HEK293 (cell line): ENCODE measurements around the gene GREM1.

Source experiments
- CTCF ChIA-PET: fragments of 350-600 bp; formaldehyde crosslinking; extraction: SDS; loops from one replicate; lab custom pipeline; 2021; ENCODE audit warnings: antibody characterized with exemption; lab: Yijun Ruan, JAX
- POLR2A ChIA-PET: fragments of 300-600 bp; formaldehyde crosslinking; extraction: SDS; loops from one replicate; lab custom pipeline; 2020; ENCODE audit warnings: antibody characterized with exemption, inconsistent platforms; lab: Yijun Ruan, JAX
- H3K27ac ChIP-seq: fragments of 200-500 bp; sonication (Bioruptor generic); 2 replicates; pipeline ENCODE4 v1.5.1; 2014; ENCODE audit warnings: low read depth, low read length, control low read depth, inconsistent platforms; ENCODE audit errors: extremely low read depth
- H3K36me3 ChIP-seq, 2 experiments: fragments of 200-500 bp in 1 of 2; sonication (Bioruptor generic) in 1 of 2; 1 replicate in 1 of 2; 2 replicates in 1 of 2; pipeline ENCODE4 v1.5.1; 2014 to 2017; ENCODE audit warnings: inconsistent platforms in 2 of 2, low read length in 2 of 2; ENCODE audit not compliant: control insufficient read depth in 2 of 2, insufficient read depth in 1 of 2
- H3K4me1 ChIP-seq: fragments of 200-500 bp; sonication (Bioruptor generic); 2 replicates; pipeline ENCODE4 v1.5.1; 2014; ENCODE audit warnings: mild to moderate bottlenecking, low read length, inconsistent platforms; ENCODE audit not compliant: control insufficient read depth, insufficient read depth
- H3K4me3 ChIP-seq: 2 replicates; pipeline ENCODE4 v1.5.1; 2011; ENCODE audit warnings: low read depth, mild to moderate bottlenecking, control low read depth, low read length, moderate library complexity
- H3K9me3 ChIP-seq: fragments of 200-500 bp; sonication (Bioruptor generic); 2 replicates; pipeline ENCODE4 v1.5.1; 2014; ENCODE audit warnings: low read depth, low read length, inconsistent platforms; ENCODE audit not compliant: control insufficient read depth, insufficient read depth
- BCL11B ChIP-seq: fragments of 450-650 bp; formaldehyde crosslinking; IDR thresholded peaks from 2 replicates; pipeline ENCODE4 v1.5.1; 2016; ENCODE audit warnings: low read depth, missing biosample characterization, missing genetic modification characterization
- KLF10 ChIP-seq: fragments of 450-650 bp; IDR thresholded peaks from 2 replicates; pipeline ENCODE4 v1.5.1; 2018; ENCODE audit warnings: missing biosample characterization, mild to moderate bottlenecking, missing genetic modification characterization
- KLF16 ChIP-seq: fragments of 450-650 bp; formaldehyde crosslinking; IDR thresholded peaks from 2 replicates; pipeline ENCODE4 v1.5.1; 2017; ENCODE audit warnings: missing biosample characterization, missing genetic modification characterization
- KLF8 ChIP-seq: fragments of 450-650 bp; formaldehyde crosslinking; IDR thresholded peaks from 2 replicates; pipeline ENCODE4 v1.5.1; 2016; ENCODE audit warnings: missing biosample characterization, missing genetic modification characterization
- OSR2 ChIP-seq: fragments of 450-650 bp; formaldehyde crosslinking; IDR thresholded peaks from 2 replicates; pipeline ENCODE4 v1.5.1; 2016; ENCODE audit warnings: missing biosample characterization, missing genetic modification characterization
- PRDM10 ChIP-seq: fragments of 450-650 bp; formaldehyde crosslinking; IDR thresholded peaks from 2 replicates; pipeline ENCODE4 v1.5.1; 2016; ENCODE audit warnings: missing biosample characterization, missing genetic modification characterization
- PRDM6 ChIP-seq: fragments of 450-650 bp; formaldehyde crosslinking; IDR thresholded peaks from 2 replicates; pipeline ENCODE4 v1.5.1; 2017; ENCODE audit warnings: missing biosample characterization, missing genetic modification characterization
- SCRT2 ChIP-seq: fragments of 450-650 bp; formaldehyde crosslinking; IDR thresholded peaks from 2 replicates; pipeline ENCODE4 v1.5.1; 2016; ENCODE audit warnings: missing biosample characterization, missing genetic modification characterization
- SP7 ChIP-seq: fragments of 450-650 bp; formaldehyde crosslinking; IDR thresholded peaks from 2 replicates; pipeline ENCODE4 v1.5.1; 2016; ENCODE audit warnings: missing biosample characterization, missing genetic modification characterization
- TRIM28 ChIP-seq: IDR thresholded peaks from 2 replicates; pipeline ENCODE4 v1.6.1; 2011; ENCODE audit warnings: low read length, control low read depth, borderline replicate concordance
- WT1 ChIP-seq: fragments of 450-650 bp; formaldehyde crosslinking; IDR thresholded peaks from 2 replicates; pipeline ENCODE4 v1.5.1; 2016; ENCODE audit warnings: missing biosample characterization, missing genetic modification characterization
- ZBTB1 ChIP-seq: fragments of 450-650 bp; formaldehyde crosslinking; IDR thresholded peaks from 2 replicates; pipeline ENCODE4 v1.5.1; 2016; ENCODE audit warnings: missing biosample characterization, missing genetic modification characterization
- ZBTB21 ChIP-seq: fragments of 450-650 bp; formaldehyde crosslinking; IDR thresholded peaks from 2 replicates; pipeline ENCODE4 v1.5.1; 2017; ENCODE audit warnings: missing biosample characterization, missing genetic modification characterization
- ZBTB44 ChIP-seq: fragments of 450-650 bp; IDR thresholded peaks from 2 replicates; pipeline ENCODE4 v1.5.1; 2018; ENCODE audit warnings: missing biosample characterization, mild to moderate bottlenecking, missing genetic modification characterization
- ZIC2 ChIP-seq: fragments of 450-650 bp; formaldehyde crosslinking; IDR thresholded peaks from 2 replicates; pipeline ENCODE4 v1.5.1; 2016; ENCODE audit warnings: missing biosample characterization, missing genetic modification characterization
- ZNF121 ChIP-seq: fragments of 450-650 bp; formaldehyde crosslinking; IDR thresholded peaks from 2 replicates; pipeline ENCODE4 v1.5.1; 2016; ENCODE audit warnings: missing biosample characterization, missing genetic modification characterization
- ZNF366 ChIP-seq: fragments of 450-650 bp; formaldehyde crosslinking; conservative IDR thresholded peaks from 2 replicates; pipeline ENCODE4 v1.5.1; 2016; ENCODE audit warnings: missing biosample characterization, missing genetic modification characterization
- ZNF37A ChIP-seq: fragments of 450-650 bp; IDR thresholded peaks from 2 replicates; pipeline ENCODE4 v1.5.1; 2018; ENCODE audit warnings: missing biosample characterization, missing genetic modification characterization
- ZNF398 ChIP-seq: fragments of 450-650 bp; formaldehyde crosslinking; IDR thresholded peaks from 2 replicates; pipeline ENCODE4 v1.5.1; 2017; ENCODE audit warnings: missing biosample characterization, missing genetic modification characterization
- ZNF404 ChIP-seq: fragments of 450-650 bp; formaldehyde crosslinking; IDR thresholded peaks from 2 replicates; pipeline ENCODE4 v1.5.1; 2017; ENCODE audit warnings: missing biosample characterization, missing genetic modification characterization
- ZNF423 ChIP-seq: fragments of 450-650 bp; formaldehyde crosslinking; IDR thresholded peaks from 2 replicates; pipeline ENCODE4 v1.5.1; 2016; ENCODE audit warnings: missing biosample characterization, missing genetic modification characterization
- ZNF629 ChIP-seq: fragments of 450-650 bp; formaldehyde crosslinking; IDR thresholded peaks from 2 replicates; pipeline ENCODE4 v1.5.1; 2017; ENCODE audit warnings: missing biosample characterization, missing genetic modification characterization
- ZNF658 ChIP-seq: fragments of 450-650 bp; formaldehyde crosslinking; IDR thresholded peaks from 2 replicates; pipeline ENCODE4; 2016; ENCODE audit warnings: missing biosample characterization, missing genetic modification characterization
- ZSCAN30 ChIP-seq: fragments of 450-650 bp; IDR thresholded peaks from 2 replicates; pipeline ENCODE4 v1.5.1; 2018; ENCODE audit warnings: missing biosample characterization, mild to moderate bottlenecking, missing genetic modification characterization, moderate library complexity
- ZSCAN5A ChIP-seq: fragments of 450-650 bp; formaldehyde crosslinking; IDR thresholded peaks from 2 replicates; pipeline ENCODE4 v1.5.1; 2016; ENCODE audit warnings: missing biosample characterization, missing genetic modification characterization

GREM1 gene

DNA sequence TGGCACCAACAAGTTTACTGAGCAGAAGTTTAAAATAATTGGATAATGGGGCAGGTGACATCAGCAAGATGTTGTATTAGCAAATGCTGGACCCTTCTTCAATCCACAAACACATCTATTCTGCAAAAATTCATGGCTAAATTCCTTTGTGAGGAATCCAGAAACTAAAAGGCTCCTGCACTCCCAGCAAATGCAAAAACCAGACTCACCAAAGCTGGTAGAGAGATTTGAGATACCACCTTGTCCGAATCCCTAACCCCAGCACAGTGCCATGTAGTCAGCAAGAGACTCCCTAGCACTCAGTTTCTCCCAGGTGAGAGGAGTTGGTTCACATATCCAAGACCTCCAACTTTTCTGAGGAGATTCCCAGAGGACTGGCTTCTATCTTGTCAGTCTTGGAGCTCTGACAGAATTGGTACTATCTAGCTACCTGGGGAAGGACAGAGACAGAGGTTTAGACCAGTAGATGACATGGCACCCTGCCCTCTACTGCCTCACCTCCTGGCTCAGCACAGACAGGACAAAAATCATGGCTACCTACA is 21.8 kb downstream of the GREM1 start (continued):
- TF ChIP-seq ZNF37A, result no peak
- no peak for TF ChIP-seq ZNF121
- no peak for TF ChIP-seq ZSCAN30

- Histone ChIP-seq H3K4me1 (no peaks in the 10 kb centered on the region; the same call in 1 of the 2 replicates), H3K9me3 (no peaks in the 10 kb centered on the region), H3K27ac (no peak overlapping the region), H3K4me3 (no peak overlapping the region), H3K36me3 (no peaks in the 10 kb centered on the region)
- ChIA-PET CTCF (interaction anchor here (1.0 kb wide), 1 partner anchor 100 kb away, joined by 5 read pairs; no protein-coding TSS in a partner anchor), POLR2A (interaction anchor here (0.6 kb wide), 1 partner anchor 164 kb away, joined by 3 read pairs; no protein-coding TSS in a partner anchor)
- TF ChIP-seq KLF16 (tag by site-specific recombination) (no peak), SCRT2 (tag by site-specific recombination) (no peak), KLF8 (tag by site-specific recombination) (0 out of 2 replicates have a peak, but pooled peaks have one; percentile 30), ZIC2 (tag by site-specific recombination) (peak; percentile 54; the same call in 1 of the 2 replicates), ZNF398 (tag by site-specific recombination) (peak; percentile 76), ZBTB44 (peak; percentile 67), ZNF404 (no peak), OSR2 (tag by site-specific recombination) (peak; percentile 69; the same call in 1 of the 2 replicates), ZBTB21 (peak; percentile 72), ZNF366 (peak; percentile 80), TRIM28 (no peak), SP7 (tag by site-specific recombination) (peak; percentile 62), ZNF423 (tag by site-specific recombination) (no peak), ZBTB1 (no peak), BCL11B (tag by site-specific recombination) (no peak), ZNF629 (peak; percentile 74), ZSCAN5A (tag by site-specific recombination) (no peak), PRDM10 (tag by site-specific recombination) (peak; percentile 55), WT1 (tag by site-specific recombination) (peak; percentile 29; the same call in 1 of the 2 replicates), ZNF658 (tag by site-specific recombination) (no peak), PRDM6 (tag by site-specific recombination) (peak; percentile 60), KLF10 (tag by site-specific recombination) (peak; percentile 44; the same call in 1 of the 2 replicates)
Measured at GRCh38 chr15:32743411-32744140, 25.8 kb downstream of the GREM1 start.
